ENCODE results near the gene ERN2. TPM values are rescaled to one million over a fixed set of nuclear protein-coding genes. Genes with fewer than 3 reads are reported as not detected.

The ERN2 gene
- total and polyA plus RNA-seq, 9 of the 15 experiments (the other 6 are each of a cell fraction or from before 2014, with no cell fraction given) = 0.07 to 1.5 (median 0.51) TPM; not detected in 3

GRCh38 chr16:23716484-23716883 lies 3.5 kb upstream of the ERN2 start (continued):
- no peak for TF ChIP-seq CHD7 (IDR thresholded peaks at IDR 0.05; ENCODE audit: low read depth, low read length)
